GM12891 (cell line): ENCODE results near the gene PCDH15.
"Not testable (repeated sequence)": the region's sequence is repeated elsewhere in the genome, so short reads cannot be mapped to it uniquely, and the experiment has no call there.

Experiments
- DNase-seq: peaks from one replicate; pipeline ENCODE4 v3.0.0; 2011; ENCODE audit warnings: low spot score; ENCODE audit not compliant: insufficient read length
- FAIRE-seq: peaks from 2 replicates; lab custom pipeline; 2011; peaks lifted over from hg19 to GRCh38; lab: Jason Lieb, UNC
- PAX5 ChIP-seq: IDR thresholded peaks from 2 replicates; pipeline ENCODE4 v1.6.1; 2011; ENCODE audit warnings: low read length, moderate library complexity, mild to moderate bottlenecking; ENCODE audit not compliant: insufficient read depth, severe bottlenecking
- POLR2A ChIP-seq: IDR thresholded peaks from 2 replicates; pipeline ENCODE4 v1.6.1; 2011; ENCODE audit warnings: low read depth, low read length, control low read depth
- POLR2AphosphoS5 ChIP-seq: IDR thresholded peaks from 2 replicates; pipeline ENCODE4 v1.6.1; 2011; ENCODE audit warnings: low read depth, low read length, control low read depth
- POU2F2 ChIP-seq: IDR thresholded peaks from 2 replicates; pipeline ENCODE4 v1.6.1; 2011; ENCODE audit warnings: low read depth, mild to moderate bottlenecking, control low read depth, low read length, moderate library complexity
- SPI1 ChIP-seq: IDR thresholded peaks from 2 replicates; pipeline ENCODE4 v1.6.1; 2011; ENCODE audit warnings: low read depth, low read length, control low read depth
- TAF1 ChIP-seq: IDR thresholded peaks from 2 replicates; pipeline ENCODE4 v1.6.1; 2011; ENCODE audit warnings: low read depth, low read length, control low read depth

The PCDH15 gene

DNA sequence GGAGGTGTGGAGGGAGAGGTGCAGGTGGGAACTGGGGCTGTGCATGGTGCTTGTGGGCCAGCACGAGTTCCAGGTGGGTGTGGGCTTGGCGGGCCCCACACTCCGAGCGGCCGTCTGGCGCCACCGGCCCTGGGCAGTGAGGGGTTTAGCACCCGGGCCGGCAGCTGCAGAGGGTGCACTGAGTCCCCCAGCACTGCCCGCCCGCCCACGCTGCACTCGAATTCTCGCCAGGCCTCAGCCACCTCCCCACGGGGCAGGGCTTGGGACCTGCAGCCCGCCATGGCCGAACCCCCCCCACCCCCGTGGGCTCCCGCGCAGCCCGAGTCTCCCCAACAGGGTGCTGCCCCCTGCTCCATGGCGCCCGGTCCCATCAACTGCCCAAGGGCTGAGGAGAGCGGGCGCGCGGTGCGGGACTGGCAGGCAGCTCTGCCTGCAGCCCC, 810.2 kb downstream of the PCDH15 start:
- no peak for TF ChIP-seq POLR2AphosphoS5
- TF ChIP-seq SPI1 = no peak
- TF ChIP-seq POU2F2 = no peak
- no peak for TF ChIP-seq PAX5
- no peak for TF ChIP-seq POLR2A
- no peak for TF ChIP-seq TAF1
- no peak for DNase-seq
- FAIRE-seq = no peak

DNA sequence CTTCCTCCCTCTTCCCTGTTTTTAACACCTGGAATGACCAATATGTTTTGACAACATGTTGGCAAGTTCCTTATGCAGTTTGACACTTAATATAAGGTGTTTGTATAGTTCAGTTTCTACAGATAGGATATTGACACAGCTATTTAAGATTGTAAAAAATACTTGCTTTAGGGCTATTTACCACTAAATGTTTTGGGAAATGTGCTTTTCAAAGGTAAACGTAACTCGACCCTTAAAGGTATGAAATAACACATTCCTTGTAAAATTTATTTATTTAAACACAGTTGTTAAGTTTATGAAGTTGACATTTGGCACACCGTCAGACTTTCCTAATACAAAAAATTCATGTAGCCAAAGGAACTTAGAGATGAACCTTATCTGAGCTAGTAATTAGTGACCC, 817.6 kb downstream of the PCDH15 start:
- DNase-seq (no peak), FAIRE-seq (no peak)
- TF ChIP-seq TAF1 (no peak), SPI1 (no peak), POU2F2 (no peak), PAX5 (no peak), POLR2A (no peak), POLR2AphosphoS5 (no peak)

DNA sequence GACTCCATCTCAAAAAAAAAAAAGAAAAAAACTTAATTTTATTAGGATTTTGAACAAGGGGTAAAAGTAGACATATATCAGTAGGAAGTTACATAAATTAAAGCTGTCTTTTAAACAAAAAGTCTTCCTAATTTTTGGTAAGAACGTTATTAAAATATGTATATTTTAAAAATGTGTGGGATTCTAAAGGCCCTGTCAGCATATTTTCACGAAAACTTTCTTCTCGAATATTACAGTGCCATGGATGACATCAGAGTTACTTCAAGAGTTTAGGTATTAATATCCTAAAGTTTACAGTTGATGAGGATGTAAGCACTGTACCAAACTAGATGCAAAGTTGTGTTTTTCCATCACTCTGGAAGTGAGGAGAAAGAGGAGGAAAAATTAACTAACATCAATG, 820.8 kb downstream of the PCDH15 start:
- FAIRE-seq = no peak

DNA sequence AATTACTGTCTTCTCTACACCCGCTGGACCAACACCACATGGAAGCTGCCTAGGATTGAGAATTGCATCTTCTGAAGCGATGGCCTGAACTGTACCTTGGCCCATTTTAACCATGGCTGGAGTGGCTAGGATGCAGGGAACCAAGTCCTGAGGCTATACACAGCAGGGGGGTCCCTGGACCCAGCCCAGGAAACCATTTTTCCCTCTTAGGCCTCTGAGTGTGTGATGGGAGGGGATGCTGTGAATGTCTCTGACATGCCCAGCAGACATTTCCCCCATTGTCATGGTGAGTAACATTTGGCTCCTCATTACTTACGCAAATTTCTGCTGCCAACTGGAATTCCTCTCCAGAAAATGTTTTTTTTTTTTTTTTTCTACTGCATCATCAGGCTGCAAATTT, 822.7 kb downstream of the PCDH15 start:
- DNase-seq (no peak), FAIRE-seq (no peak)
- TF ChIP-seq SPI1 (no peak), POU2F2 (no peak), POLR2AphosphoS5 (no peak)

More for the DNA sequence above, 820.8 kb downstream of the PCDH15 start:
- DNase-seq = no peak
- TF ChIP-seq POLR2A (no peak), PAX5 (no peak)

DNA sequence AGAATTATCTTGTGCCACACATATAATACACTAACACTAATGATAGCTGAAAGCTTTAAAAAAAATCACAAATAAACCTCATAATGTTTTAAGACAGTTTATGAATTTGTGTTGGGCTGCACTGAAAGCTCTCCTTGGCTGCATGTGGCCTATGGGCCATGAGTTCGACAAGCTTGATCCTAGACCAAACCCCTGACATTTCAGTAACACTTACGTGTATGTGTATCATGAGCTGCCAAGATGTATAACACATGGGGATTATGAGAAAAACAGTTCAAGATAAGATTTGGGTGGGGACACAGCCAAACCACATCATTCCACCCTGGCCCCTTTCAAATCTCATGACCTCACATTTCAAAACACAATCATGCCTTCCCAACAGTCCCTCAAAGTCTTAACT, 823.8 kb downstream of the PCDH15 start:
- no peak for FAIRE-seq
- DNase-seq = no peak
- TF ChIP-seq POU2F2 (no peak), POLR2A (no peak), SPI1 (no peak), PAX5 (no peak), POLR2AphosphoS5 (no peak), TAF1 (no peak)

DNA sequence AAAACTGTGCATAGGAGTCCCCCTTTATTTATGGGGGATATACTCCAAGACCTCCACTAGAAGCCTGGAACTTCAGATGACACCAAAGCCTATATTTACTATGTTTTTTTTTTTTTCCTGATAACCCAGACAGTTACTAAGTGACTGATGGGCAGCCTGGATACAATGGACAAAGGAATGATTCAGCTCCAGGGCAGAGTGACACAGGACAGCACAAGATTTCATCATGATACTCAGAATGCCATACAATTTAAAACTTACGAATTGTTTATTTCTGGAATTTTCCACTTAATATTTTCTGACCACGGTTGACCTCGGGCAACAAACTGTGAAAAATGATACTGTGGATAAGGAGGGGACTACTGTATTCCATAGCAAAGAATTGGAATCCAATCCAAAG, 843.6 kb downstream of the PCDH15 start:
- TF ChIP-seq POLR2A (no peak), SPI1 (no peak), POU2F2 (no peak), TAF1 (no peak), PAX5 (no peak), POLR2AphosphoS5 (no peak)
- no peak for DNase-seq
- FAIRE-seq = no peak

DNA sequence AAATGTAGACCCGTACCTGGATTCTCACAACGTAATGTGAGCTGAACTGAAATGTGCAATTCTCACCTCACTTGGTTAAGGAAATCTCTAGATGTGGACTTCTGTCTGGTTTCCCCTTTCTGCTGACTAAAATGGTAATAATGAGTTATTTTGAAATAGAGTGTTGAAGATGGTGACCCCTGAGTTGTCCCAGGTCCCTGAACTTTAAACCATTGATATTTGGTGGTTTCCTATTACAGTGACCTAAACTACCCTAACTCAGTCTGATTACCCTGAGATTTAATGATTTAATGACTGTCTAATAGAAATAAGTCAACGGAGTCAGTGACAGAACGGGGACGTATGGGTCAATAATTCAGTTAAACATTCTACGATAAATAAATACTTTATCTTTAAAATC, 845.9 kb downstream of the PCDH15 start:
- FAIRE-seq (no peak), DNase-seq (no peak)
- no peak for TF ChIP-seq TAF1
- no peak for TF ChIP-seq POU2F2

DNA sequence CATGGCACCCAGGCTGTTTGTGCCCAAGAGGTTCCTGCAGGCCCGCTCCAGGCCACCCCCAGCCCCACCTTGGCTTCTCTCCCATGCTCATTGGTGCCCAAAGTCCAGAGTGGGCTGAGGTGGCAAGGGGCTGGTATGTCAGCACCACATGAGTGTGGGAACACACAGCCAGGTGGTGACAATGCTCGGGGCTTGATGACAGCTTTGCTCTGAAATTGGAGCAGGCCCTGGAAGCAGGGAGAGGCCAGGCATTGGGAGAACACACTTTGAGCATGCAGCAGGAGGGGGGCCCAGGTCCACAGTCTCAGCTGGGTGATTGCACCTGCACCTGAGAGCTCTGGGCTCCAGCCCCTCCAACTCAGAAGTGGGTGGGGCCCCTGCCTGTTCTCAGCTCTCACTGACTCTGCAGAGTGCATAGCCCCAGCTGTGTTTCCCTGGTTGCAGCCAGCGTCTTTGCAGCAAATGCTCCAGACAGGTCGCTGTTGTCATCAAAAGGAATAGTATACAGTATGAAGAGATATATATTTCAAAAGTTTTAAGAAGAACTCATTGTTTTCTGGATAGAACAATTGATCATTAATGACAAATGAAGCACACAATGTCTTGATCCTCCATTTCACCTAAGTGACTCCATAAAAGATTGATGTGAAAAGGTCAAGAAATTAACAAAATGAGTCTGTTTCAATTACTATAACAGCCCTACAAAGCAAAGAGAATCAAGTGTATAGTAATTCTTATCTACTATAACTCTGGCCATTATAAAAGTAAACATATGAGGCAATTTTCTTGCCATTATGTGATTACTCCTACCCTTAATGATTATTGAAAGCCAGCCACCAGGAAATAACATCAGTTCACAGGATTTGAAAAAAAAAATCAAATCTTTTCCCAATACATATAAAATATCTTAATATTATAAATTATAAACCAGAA, 848.1 kb downstream of the PCDH15 start:
- no peak for TF ChIP-seq POU2F2
- TF ChIP-seq PAX5 = no peak
- no peak for TF ChIP-seq POLR2AphosphoS5
- no peak for TF ChIP-seq TAF1
- no peak for TF ChIP-seq SPI1
- TF ChIP-seq POLR2A = no peak
- DNase-seq (no peak), FAIRE-seq (no peak)

DNA sequence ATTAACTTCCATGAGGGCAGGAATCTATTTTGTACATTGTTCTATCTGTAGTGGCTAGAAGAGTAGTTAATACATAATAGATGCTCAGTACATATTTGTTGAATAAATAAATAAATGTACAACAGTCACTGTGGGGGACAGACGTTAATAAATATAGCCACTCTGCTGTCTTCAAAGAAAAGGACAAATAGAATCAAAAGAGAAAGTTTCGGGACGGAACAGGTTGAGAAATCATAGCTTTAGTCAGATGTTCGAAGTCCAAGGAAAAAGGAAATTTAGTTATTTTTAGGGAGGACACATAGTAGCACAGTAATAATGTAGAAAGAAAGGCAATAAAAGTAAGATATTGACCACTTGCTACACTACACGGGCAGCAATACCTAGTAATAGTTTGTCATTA, 861.4 kb downstream of the PCDH15 start:
- DNase-seq (no peak), FAIRE-seq (no peak)
- TF ChIP-seq TAF1 = no peak

DNA sequence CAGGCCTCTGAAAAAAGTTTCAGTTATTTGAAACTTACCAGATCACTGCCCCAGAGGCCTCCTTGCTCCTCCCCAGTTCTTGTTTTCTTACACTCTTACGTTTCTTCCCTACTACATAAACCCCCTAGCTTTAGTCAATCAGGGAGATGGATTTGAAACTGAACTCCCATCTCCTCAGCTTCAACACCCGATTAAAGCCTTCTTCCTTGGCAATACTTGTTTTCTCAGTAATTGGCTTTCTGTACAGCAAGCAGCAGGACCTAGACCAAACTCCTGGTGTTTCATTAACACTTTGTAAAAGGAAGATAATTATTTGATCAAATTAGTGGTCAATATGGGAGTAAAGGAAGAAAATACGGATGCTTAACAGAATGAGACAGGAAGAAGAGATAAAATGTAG, 870.4 kb downstream of the PCDH15 start:
- FAIRE-seq = no peak
- DNase-seq = no peak
- TF ChIP-seq SPI1 (no peak), POU2F2 (no peak), PAX5 (no peak), POLR2AphosphoS5 (no peak), TAF1 (no peak), POLR2A (no peak)

DNA sequence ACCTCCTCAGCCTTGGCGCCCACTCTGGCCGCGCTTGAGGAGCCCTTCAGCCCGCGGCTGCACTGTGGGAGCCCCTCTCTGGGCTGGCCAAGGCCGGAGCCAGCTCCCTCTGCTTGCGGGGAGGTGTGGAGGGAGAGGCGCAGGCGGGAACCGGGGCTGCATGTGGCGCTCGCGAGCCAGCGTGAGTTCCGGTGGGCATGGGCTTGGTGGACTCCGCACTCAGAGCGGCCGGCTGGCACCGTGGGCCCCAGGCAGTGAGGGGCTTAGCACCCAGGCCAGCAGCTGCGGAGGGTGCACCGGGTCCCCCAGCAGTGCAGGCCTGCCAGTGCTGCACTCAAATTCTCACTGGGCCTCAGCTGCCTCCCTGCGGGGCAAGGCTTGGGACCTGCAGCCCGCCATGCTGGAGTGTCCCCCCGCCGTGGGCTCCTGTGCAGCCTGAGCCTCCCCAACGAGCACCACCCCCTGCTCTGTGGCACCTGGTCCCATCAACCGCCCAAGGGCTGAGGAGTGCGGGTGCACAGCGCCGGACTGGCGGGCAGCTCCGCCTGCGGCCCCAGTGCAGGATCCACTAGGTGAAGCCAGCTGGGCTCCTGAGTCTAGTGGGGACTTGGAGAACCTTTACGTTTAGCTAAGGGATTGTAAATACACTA, 876.9 kb downstream of the PCDH15 start:
- not testable (repeated sequence) for FAIRE-seq, DNase-seq
